Panc1 (cell line): ENCODE results near the gene SCAF1. TPM values are rescaled to one million over a fixed set of nuclear protein-coding genes. Genes with fewer than 3 reads are reported as not detected.

ENCODE experiments used
- ATAC-seq: fragments of 200-7000 bp; cut with Tn5 transposase; 2 replicates; pipeline ENCODE4 v1.9.1; 2020; ENCODE audit warnings: mild to moderate bottlenecking, moderate library complexity
- BruUV-seq: library from RNA; stranded (reverse); fragments of 400-500 nt; replicated peaks from 2 replicates; lab custom pipeline; 2021; lab: Mats Ljungman, UMichigan
- CTCF ChIA-PET: fragments of 300-600 bp; sonication (Branson Sonifier 250); formaldehyde crosslinking; loops from one replicate; lab custom pipeline; 2022; ENCODE audit warnings: antibody characterized with exemption; lab: Charles Lee
- POLR2A ChIA-PET: fragments of 300-600 bp; sonication (Branson Sonifier 250); formaldehyde crosslinking; loops from one replicate; lab custom pipeline; 2022; ENCODE audit warnings: antibody characterized with exemption; lab: Charles Lee
- DNase-seq: peaks from one replicate; pipeline ENCODE4 v3.0.0-alpha.2; 2010; ENCODE audit warnings: low read depth, low spot score
- H3K27ac ChIP-seq: 2 replicates; pipeline ENCODE4 v1.5.1; 2011; ENCODE audit warnings: mild to moderate bottlenecking, low read length, inconsistent platforms
- H3K27me3 ChIP-seq: fragments of 200-500 bp; sonication (Bioruptor generic); 2 replicates; pipeline ENCODE4 v1.6.0; 2014; ENCODE audit warnings: low read length, inconsistent platforms; ENCODE audit not compliant: control insufficient read depth, insufficient read depth
- H3K36me3 ChIP-seq: fragments of 200-500 bp; sonication (Bioruptor generic); 2 replicates; pipeline ENCODE4 v1.5.1; 2014; ENCODE audit warnings: inconsistent platforms, mild to moderate bottlenecking, low read length, moderate library complexity; ENCODE audit not compliant: control insufficient read depth, insufficient read depth
- H3K4me1 ChIP-seq: 2 replicates; pipeline ENCODE4 v1.5.1; 2011; ENCODE audit warnings: inconsistent platforms, mild to moderate bottlenecking, low read length, moderate library complexity; ENCODE audit not compliant: control insufficient read depth, insufficient read depth
- H3K4me3 ChIP-seq, 2 experiments: 2 replicates each; pipeline ENCODE4 v1.5.1; 2011 to 2012; ENCODE audit warnings: low read depth in 2 of 2, low read length in 2 of 2, mild to moderate bottlenecking in 2 of 2, inconsistent platforms in 1 of 2, moderate library complexity in 1 of 2
- H3K9me3 ChIP-seq: fragments of 200-500 bp; sonication (Bioruptor generic); 2 replicates; pipeline ENCODE4 v1.5.1; 2014; ENCODE audit warnings: low read depth, mild to moderate bottlenecking, inconsistent platforms, low read length, moderate library complexity; ENCODE audit not compliant: control insufficient read depth, insufficient read depth
- CTCF ChIP-seq: fragments of 450-650 bp; IDR thresholded peaks from 2 replicates; pipeline ENCODE4 v1.5.1; 2017; ENCODE audit warnings: mild to moderate bottlenecking
- POLR2AphosphoS5 ChIP-seq: IDR thresholded peaks from 2 replicates; pipeline ENCODE4 v1.6.1; 2012; ENCODE audit warnings: mild to moderate bottlenecking, low read depth, low read length, moderate library complexity
- REST ChIP-seq, 2 experiments: IDR thresholded peaks; 2 replicates each; pipeline ENCODE4 v1.6.1; 2011 to 2012; ENCODE audit warnings: low read depth in 2 of 2, control low read depth in 1 of 2, low read length in 1 of 2, mild to moderate bottlenecking in 1 of 2, moderate library complexity in 1 of 2; ENCODE audit not compliant: insufficient read depth in 1 of 2
- SIN3A ChIP-seq: IDR thresholded peaks from 2 replicates; pipeline ENCODE4 v1.6.1; 2012; ENCODE audit warnings: low read depth, mild to moderate bottlenecking, low read length, moderate library complexity, borderline replicate concordance; ENCODE audit not compliant: insufficient read depth
- TCF7L2 ChIP-seq: IDR thresholded peaks from 2 replicates; pipeline ENCODE4 v1.6.1; 2011; ENCODE audit warnings: mild to moderate bottlenecking, low read depth, low read length, inconsistent platforms
- in situ Hi-C: cut with HindIII; loops from 2 replicates; pipeline ENCODE4 v1.10.0; 2016; ENCODE audit warnings: low sequenced_read_pairs, low pct_unique_long_range_greater_than_20kb
- intact Hi-C: fragments of 100-400 bp; cut with micrococcal nuclease; formaldehyde crosslinking; loops from one replicate; pipeline ENCODE4 v1.10.0; 2022; ENCODE audit not compliant: unreplicated experiment
- total RNA-seq: library from RNA; stranded (reverse); gene quantifications from one replicate; pipeline ENCODE4 v1.2.1, GENCODE V29; 2021; ENCODE audit not compliant: unreplicated experiment

Gene SCAF1
- total RNA-seq, 1 experiment from 2014 or later = 77.4 TPM

- H3K4me1 ChIP-seq = no peaks in the 10 kb centered on the region
- in situ Hi-C loops = no loop called here
- ChIA-PET CTCF (no interaction called here), POLR2A (no interaction called here)
- H3K27me3 ChIP-seq = no peaks in the 10 kb centered on the region
- H3K9me3 ChIP-seq = no peaks in the 10 kb centered on the region
- no peak for TF ChIP-seq SIN3A
- intact Hi-C loops = no loop called here
- no peak overlapping the region for H3K4me3 ChIP-seq
- ATAC-seq (no peak), DNase-seq (no peak)
- H3K27ac ChIP-seq = no peak overlapping the region
- no TSS peak for BruUV-seq
- no peaks in the 10 kb centered on the region; the same call in 1 of the 2 replicates for H3K36me3 ChIP-seq
Measured at GRCh38 chr19:49601482-49602038, 40.4 kb upstream of the SCAF1 start.

GRCh38 chr19:49602806-49603205 lies 39.2 kb upstream of the SCAF1 start:
- no peaks in the 10 kb centered on the region for H3K4me1 ChIP-seq
- no TSS peak for BruUV-seq
- no peaks in the 10 kb centered on the region; the same call in 1 of the 2 replicates for H3K36me3 ChIP-seq
- CTCF ChIA-PET = no interaction called here
- DNase-seq = no peak
- no peak for ATAC-seq
- H3K4me3 ChIP-seq = no peak overlapping the region
- no peak overlapping the region for H3K27ac ChIP-seq
- H3K9me3 ChIP-seq = no peaks in the 10 kb centered on the region
- H3K27me3 ChIP-seq = no peaks in the 10 kb centered on the region
- TF ChIP-seq POLR2AphosphoS5 = no peak
- no peak for TF ChIP-seq REST (IDR thresholded peaks at IDR 0.05; ENCODE audit: insufficient read depth in 1 of 2, low read depth in 2 of 2, low read length in 1 of 2)
- TF ChIP-seq CTCF = no peak
- TF ChIP-seq TCF7L2 = no peak
- TF ChIP-seq SIN3A = no peak
- in situ Hi-C loops (no loop called here), intact Hi-C loops (no loop called here)
- POLR2A ChIA-PET = no interaction called here

- H3K27me3 ChIP-seq = no peaks in the 10 kb centered on the region
- in situ Hi-C loops (no loop called here), intact Hi-C loops (no loop called here)
- TF ChIP-seq POLR2AphosphoS5 (no peak), SIN3A (no peak), REST (IDR thresholded peaks at IDR 0.05; ENCODE audit: insufficient read depth in 1 of 2, low read depth in 2 of 2, low read length in 1 of 2) (no peak), TCF7L2 (no peak), CTCF (no peak)
- no peaks in the 10 kb centered on the region; the same call in 1 of the 2 replicates for H3K36me3 ChIP-seq
- POLR2A ChIA-PET = no interaction called here
- no peak overlapping the region for H3K27ac ChIP-seq
- CTCF ChIA-PET = no interaction called here
- DNase-seq (no peak), ATAC-seq (no peak)
- no peaks in the 10 kb centered on the region for H3K4me1 ChIP-seq
- no TSS peak for BruUV-seq
- H3K4me3 ChIP-seq = no peak overlapping the region
- H3K9me3 ChIP-seq = no peaks in the 10 kb centered on the region
Measured at GRCh38 chr19:49605605-49606004, 36.4 kb upstream of the SCAF1 start.
